Measurements from ENCODE around the gene DCAF7. TPM values are rescaled to one million over a fixed set of nuclear protein-coding genes. Genes with fewer than 3 reads are reported as not detected.

The DCAF7 gene
- total RNA-seq, 1 experiment from 2014 or later = 144 TPM

GRCh38 chr17:63550817-63551639, 751 bp downstream of the DCAF7 start:
- no peak overlapping the region for H2AFZ ChIP-seq (ENCODE audit: low read depth, low read length, poor library complexity, severe bottlenecking)
- ChIA-PET POLR2A (interaction anchor here (0.6 to 1.3 kb wide), 3 partner anchors 21 to 86 kb away, joined by 3 to 4 read pairs (median 3); no protein-coding TSS in a partner anchor), RAD21 (ENCODE audit: low non-redundant PET in 1 of 2, low total read pairs in 2 of 2, uncharacterized antibody in 2 of 2, unreplicated experiment in 2 of 2) (interaction anchor here in 1 of 2 experiments (0.6 kb wide), 1 partner anchor 73 kb away, joined by 4 read pairs; no protein-coding TSS in a partner anchor), CTCF (interaction anchor here (0.9 to 1.5 kb wide), 2 partner anchors 61 to 123 kb away, joined by 3 to 5 read pairs; no protein-coding TSS in a partner anchor)
- 0 out of 2 replicates have a peak, but pooled peaks cover 13% of the 10 kb centered on the region for H4K20me1 ChIP-seq (ENCODE audit: insufficient read depth)
- ATAC-seq = peak; percentile 8
- H3K4me1 ChIP-seq (ENCODE audit: control insufficient read depth in 1 of 2, insufficient read depth in 2 of 2, low read length in 2 of 2) = peaks cover 12 to 20% of the 10 kb centered on the region in 2 experiments
- intact Hi-C loops (cut with micrococcal nuclease) = loop anchor here (5.0 kb wide), 1 partner anchor 51 kb away; the partner anchor contains the start of gene TACO1
- no peaks in the 10 kb centered on the region for H3K9me2 ChIP-seq (ENCODE audit: insufficient read depth)
- peak overlapping the region; percentile 89 for H3K27ac ChIP-seq (ENCODE audit: low read depth, low read length)
- BruUV-seq (replicated peaks) = TSS peak; percentile 69
- no peaks in the 10 kb centered on the region for H3K9me3 ChIP-seq (ENCODE audit: control insufficient read depth in 1 of 2, insufficient read depth in 1 of 2, low read depth in 1 of 2, low read length in 2 of 2)
- H3K4me3 ChIP-seq (replicated peaks in 1 of 2; ENCODE audit: low read depth in 1 of 2, low read length in 2 of 2) = peak overlapping the region; percentile 71 to 76
- no peak for DNase-seq (ENCODE audit: low read depth, low spot score)
- no peaks in the 10 kb centered on the region for H3K27me3 ChIP-seq (ENCODE audit: insufficient read depth, low read length)
- H3K36me3 ChIP-seq (ENCODE audit: control insufficient read depth in 1 of 2, insufficient read depth in 2 of 2, low read length in 2 of 2) = peaks cover 0 to 7% of the 10 kb centered on the region in 2 experiments; a peak in 1 of 4 replicates
- H3K9ac ChIP-seq (ENCODE audit: low read length) = peak overlapping the region; percentile 83
- TF ChIP-seq REST (IDR thresholded peaks at IDR 0.05; ENCODE audit: low read depth) (no peak), CTCF (IDR thresholded peaks at IDR 0.05 in 2 of 3, conservative IDR thresholded peaks at IDR 0.05 in 1 of 3; ENCODE audit: borderline replicate concordance in 1 of 3, insufficient read depth in 1 of 3, low read depth in 2 of 3, low read length in 2 of 3) (no peak), MAX (IDR thresholded peaks at IDR 0.05) (no peak), YY1 (IDR thresholded peaks at IDR 0.05; ENCODE audit: extremely low read depth, insufficient replicate concordance, low read depth, low read length) (no peak), POLR2A (IDR thresholded peaks at IDR 0.05; ENCODE audit: borderline replicate concordance, extremely low read depth, insufficient read depth, insufficient read length) (peak; percentile 1)
- peaks cover 61% of the 10 kb centered on the region for H3K79me2 ChIP-seq (ENCODE audit: insufficient read depth, low read length)
- peak overlapping the region; percentile 78 for H3K4me2 ChIP-seq (ENCODE audit: low read length)
